HepG2 (cell line): ENCODE results near the gene ACSF3. TPM values are rescaled to one million over a fixed set of nuclear protein-coding genes. Genes with fewer than 3 reads are reported as not detected.

Source experiments
- BORCS8-MEF2B ChIP-seq: sonication (generic); formaldehyde crosslinking; IDR thresholded peaks from 2 replicates; pipeline ENCODE4 v1.8.0; 2022; ENCODE audit warnings: mild to moderate bottlenecking, missing genetic modification reagents
- FIP1L1 ChIP-seq: fragments of 200-400 bp; formaldehyde crosslinking; IDR thresholded peaks from 2 replicates; pipeline ENCODE4 v1.6.1; 2018; ENCODE audit warnings: low read depth, mild to moderate bottlenecking, low read length, moderate library complexity, borderline replicate concordance; ENCODE audit not compliant: insufficient read depth
- MAX ChIP-seq: IDR thresholded peaks from 2 replicates; pipeline ENCODE4 v1.6.1; 2012; ENCODE audit warnings: inconsistent platforms
- MED8 ChIP-seq: sonication (generic); formaldehyde crosslinking; IDR thresholded peaks from 2 replicates; pipeline ENCODE4 v1.8.1; 2023; ENCODE audit warnings: mild to moderate bottlenecking, missing genetic modification reagents; ENCODE audit not compliant: insufficient replicate concordance
- SALL1 ChIP-seq: sonication (generic); formaldehyde crosslinking; IDR thresholded peaks from 2 replicates; pipeline ENCODE4 v1.8.0; 2022; ENCODE audit warnings: mild to moderate bottlenecking, missing genetic modification reagents
- ZGPAT ChIP-seq: IDR thresholded peaks from 2 replicates; pipeline ENCODE4 v1.6.1; 2016; ENCODE audit warnings: mild to moderate bottlenecking
- ZHX2 ChIP-seq, 2 experiments: sonication (generic) in 1 of 2; formaldehyde crosslinking in 1 of 2; IDR thresholded peaks; 2 replicates each; pipeline versions ENCODE4 v1.6.1 to v1.9.0; 2014 to 2022; ENCODE audit warnings: antibody characterized with exemption in 1 of 2, borderline replicate concordance in 1 of 2, inconsistent platforms in 1 of 2, low read depth in 1 of 2, missing genetic modification reagents in 1 of 2
- ZKSCAN8 ChIP-seq: IDR thresholded peaks from 2 replicates; pipeline ENCODE4 v1.6.1; 2016; ENCODE audit warnings: borderline replicate concordance, missing genetic modification reagents, missing compliant biosample characterization
- ZNF547 ChIP-seq: sonication (generic); formaldehyde crosslinking; IDR thresholded peaks from 2 replicates; pipeline ENCODE4 v1.5.1; 2020; ENCODE audit warnings: mild to moderate bottlenecking, missing genetic modification reagents
- ZNF646 ChIP-seq: sonication (generic); formaldehyde crosslinking; IDR thresholded peaks from 2 replicates; pipeline ENCODE4 v1.9.0; 2021; ENCODE audit warnings: mild to moderate bottlenecking, missing genetic modification reagents
- ZNF749 ChIP-seq: sonication (generic); formaldehyde crosslinking; IDR thresholded peaks from 2 replicates; pipeline ENCODE4 v1.8.0; 2022; ENCODE audit warnings: mild to moderate bottlenecking, missing genetic modification reagents, moderate library complexity, borderline replicate concordance
- ZNF777 ChIP-seq: sonication (generic); formaldehyde crosslinking; IDR thresholded peaks from 2 replicates; pipeline ENCODE4 v1.4.0; 2020; ENCODE audit warnings: missing genetic modification reagents
- polyA plus RNA-seq, 8 experiments: library from polyadenylated mRNA; depleted of rRNA in 3 of 8; stranded (reverse) in 7 of 8; unstranded in 1 of 8; fragments of >200 nt; fragmentation: Illumina TruSeq in 4 of 8; extraction: Trizol in 4 of 8; gene quantifications; 2 replicates each; pipeline versions ENCODE4 v1.2.1 to v1.2.3, GENCODE V29; 2011 to 2016; ENCODE audit warnings: low read depth in 4 of 8, missing spikeins in 1 of 8, mixed read lengths in 1 of 8; ENCODE audit not compliant: insufficient read depth in 1 of 8
- total RNA-seq, 5 experiments: library from RNA; depleted of rRNA; stranded (reverse); fragments of >200 nt; fragmentation: Illumina TruSeq; extraction: Trizol; gene quantifications; 2 replicates each; pipeline ENCODE4 v1.2.3, GENCODE V29; 2016; ENCODE audit warnings: low read depth in 1 of 5

Gene ACSF3
- total and polyA plus RNA-seq, 2 of the 13 experiments (the other 11 are each of a cell fraction or from before 2014, with no cell fraction given): 14.9 to 30.6 TPM

GRCh38 chr16:89159850-89160354, 66.2 kb downstream of the ACSF3 start (continued):
- TF ChIP-seq ZHX2 (IDR thresholded peaks at IDR 0.05; ENCODE audit: low read depth) (no peak), ZHX2 (CRISPR knock-in tag; IDR thresholded peaks at IDR 0.05; ENCODE audit: borderline replicate concordance) (no peak), SALL1 (CRISPR knock-in tag) (no peak; the same call in 1 of the 2 replicates), ZNF749 (CRISPR knock-in tag) (no peak), FIP1L1 (no peak), ZNF547 (0 out of 2 replicates have a peak, but pooled peaks have one; percentile 68), BORCS8-MEF2B (peak; percentile 40), ZNF646 (no peak), ZKSCAN8 (CRISPR knock-in tag) (no peak), MAX (no peak), ZNF777 (0 out of 2 replicates have a peak, but pooled peaks have one; percentile 6), MED8 (no peak), ZGPAT (CRISPR knock-in tag) (peak; percentile 4; the same call in 1 of the 2 replicates)
